BLaER1 treated with 17β-estradiol and CSF1 and Interleukin-3, amounts not matched to agents 10 nM and 100 nM (cell line): ENCODE results near the gene ENO1.

Source experiments
- H3K27ac ChIP-seq, 11 experiments: shearing (Covaris generic); formaldehyde crosslinking; 2 replicates each; pipeline ENCODE4 v1.8.1; 2022
- H3K27me3 ChIP-seq, 11 experiments: shearing (Covaris generic); formaldehyde crosslinking; 2 replicates each; pipeline ENCODE4 v1.8.1; 2022
- H3K36me3 ChIP-seq, 11 experiments: shearing (Covaris generic); formaldehyde crosslinking; 2 replicates each; pipeline ENCODE4 v1.8.1; 2022
- H3K4me1 ChIP-seq, 10 experiments: shearing (Covaris generic); formaldehyde crosslinking; 2 replicates each; pipeline ENCODE4 v1.8.1; 2022
- H3K4me2 ChIP-seq, 11 experiments: shearing (Covaris generic); formaldehyde crosslinking; 2 replicates each; pipeline ENCODE4 v1.8.1; 2022
- H3K4me3 ChIP-seq, 10 experiments: shearing (Covaris generic); formaldehyde crosslinking; 2 replicates each; pipeline ENCODE4 v1.8.1; 2022
- H3K9ac ChIP-seq, 11 experiments: shearing (Covaris generic); formaldehyde crosslinking; 2 replicates each; pipeline ENCODE4 v1.8.1; 2022
- H3K9me3 ChIP-seq, 11 experiments: shearing (Covaris generic); formaldehyde crosslinking; replicated peaks in 1 of 11; 2 replicates each; pipeline ENCODE4 v1.8.1; 2022
- H4K20me1 ChIP-seq, 11 experiments: shearing (Covaris generic); formaldehyde crosslinking; 2 replicates each; pipeline ENCODE4 v1.8.1; 2022
- Cebpa-rat ChIP-seq, 11 experiments: shearing (Covaris generic); IDR thresholded peaks; 2 replicates each; pipeline ENCODE4 v1.8.1; 2022

The ENO1 gene

GRCh38 chr1:8816264-8816663 lies 62.2 kb downstream of the ENO1 start:
- Histone ChIP-seq H3K4me3 (peak overlapping the region; percentile 73 to 90 (median 85)), H3K9ac (peak overlapping the region; percentile 91 to 97 (median 94)), H3K27ac (peak overlapping the region; percentile 87 to 97 (median 91)), H3K9me3 (no peaks in the 10 kb centered on the region), H3K27me3 (no peaks in the 10 kb centered on the region), H3K4me1 (peaks cover 38 to 61% (median 48%) of the 10 kb centered on the region in 10 experiments), H4K20me1 (peaks cover 10 to 45% (median 22%) of the 10 kb centered on the region in 11 experiments; a peak in 15 of 22 replicates), H3K4me2 (peak overlapping the region; percentile 67 to 98 (median 93)), H3K36me3 (0 out of 22 replicates have a peak, but pooled peaks cover 0 to 4% (median 0%) of the 10 kb centered on the region in 11 experiments)
- no peak for TF ChIP-seq Cebpa-rat (IDR thresholded peaks at IDR 0.05)

- peak overlapping the region; percentile 91 to 97 (median 94); a peak in 21 of 22 replicates for H3K9ac ChIP-seq
- H3K36me3 ChIP-seq: 0 out of 22 replicates have a peak, but pooled peaks cover 0 to 4% (median 0%) of the 10 kb centered on the region in 11 experiments
- no peak for TF ChIP-seq Cebpa-rat (IDR thresholded peaks at IDR 0.05)
- peak overlapping the region; percentile 73 to 90 (median 85) for H3K4me3 ChIP-seq
- H3K4me2 ChIP-seq: peak overlapping the region; percentile 67 to 98 (median 93)
- peaks cover 14 to 51% (median 28%) of the 10 kb centered on the region in 11 experiments; a peak in 15 of 22 replicates for H4K20me1 ChIP-seq
- peak overlapping the region; percentile 87 to 97 (median 91); a peak in 21 of 22 replicates for H3K27ac ChIP-seq
- H3K27me3 ChIP-seq: no peaks in the 10 kb centered on the region
- H3K9me3 ChIP-seq: no peaks in the 10 kb centered on the region
- H3K4me1 ChIP-seq: peaks cover 33 to 56% (median 45%) of the 10 kb centered on the region in 10 experiments
Observed at GRCh38 chr1:8815582-8816151, 62.8 kb downstream of the ENO1 start.

GRCh38 chr1:8814865-8815264 lies 63.6 kb downstream of the ENO1 start:
- Histone ChIP-seq H4K20me1 (peaks cover 15 to 59% (median 33%) of the 10 kb centered on the region in 11 experiments; a peak in 15 of 22 replicates), H3K4me3 (peak overlapping the region in 9 of 10 experiments; percentile 73 to 90 (median 84); a peak in 11 of 20 replicates), H3K27ac (peak overlapping the region in 7 of 11 experiments; percentile 89 to 97 (median 92); a peak in 7 of 22 replicates), H3K27me3 (no peaks in the 10 kb centered on the region), H3K9me3 (no peaks in the 10 kb centered on the region), H3K9ac (peak overlapping the region in 10 of 11 experiments; percentile 9 to 97 (median 93); a peak in 14 of 22 replicates), H3K4me1 (peaks cover 33 to 56% (median 45%) of the 10 kb centered on the region in 10 experiments), H3K36me3 (peaks cover 0 to 4% (median 0%) of the 10 kb centered on the region in 11 experiments; a peak in 1 of 22 replicates), H3K4me2 (peak overlapping the region; percentile 67 to 98 (median 93))
- TF ChIP-seq Cebpa-rat (IDR thresholded peaks at IDR 0.05): no peak

- Histone ChIP-seq H3K9ac (peak overlapping the region in 5 of 11 experiments; percentile 21 to 97 (median 42); a peak in 5 of 22 replicates), H3K36me3 (peaks cover 0 to 4% (median 0%) of the 10 kb centered on the region in 11 experiments; a peak in 1 of 22 replicates), H3K27me3 (no peaks in the 10 kb centered on the region), H3K9me3 (no peaks in the 10 kb centered on the region), H3K4me3 (no peak overlapping the region), H3K4me2 (peak overlapping the region; percentile 67 to 98 (median 93); a peak in 19 of 22 replicates), H3K27ac (0 out of 22 replicates have a peak overlapping the region, but pooled peaks of 5 of the 11 experiments have one; percentile 2 to 91 (median 22)), H3K4me1 (peaks cover 33 to 61% (median 43%) of the 10 kb centered on the region in 10 experiments), H4K20me1 (peaks cover 15 to 61% (median 33%) of the 10 kb centered on the region in 11 experiments; a peak in 15 of 22 replicates)
- TF ChIP-seq Cebpa-rat (IDR thresholded peaks at IDR 0.05): no peak
Observed at GRCh38 chr1:8813991-8814390, 64.5 kb downstream of the ENO1 start.

GRCh38 chr1:8813016-8813763 lies 65.3 kb downstream of the ENO1 start:
- H3K9ac ChIP-seq: no peak overlapping the region
- no peaks in the 10 kb centered on the region for H3K27me3 ChIP-seq
- peaks cover 25 to 61% (median 39%) of the 10 kb centered on the region in 10 experiments for H3K4me1 ChIP-seq
- no peak for TF ChIP-seq Cebpa-rat (IDR thresholded peaks at IDR 0.05)
- H3K9me3 ChIP-seq: no peaks in the 10 kb centered on the region
- H3K4me3 ChIP-seq: no peak overlapping the region
- H3K4me2 ChIP-seq: peak overlapping the region in 10 of 11 experiments; percentile 10 to 96 (median 90); a peak in 15 of 22 replicates
- H3K27ac ChIP-seq: no peak overlapping the region
- peaks cover 0 to 4% (median 0%) of the 10 kb centered on the region in 11 experiments; a peak in 2 of 22 replicates for H3K36me3 ChIP-seq
- H4K20me1 ChIP-seq: peaks cover 15 to 61% (median 33%) of the 10 kb centered on the region in 11 experiments; a peak in 15 of 22 replicates

- Histone ChIP-seq H3K9ac (no peak overlapping the region), H4K20me1 (peaks cover 15 to 69% (median 41%) of the 10 kb centered on the region in 11 experiments; a peak in 16 of 22 replicates), H3K4me3 (no peak overlapping the region), H3K9me3 (no peaks in the 10 kb centered on the region), H3K4me1 (peaks cover 24 to 69% (median 40%) of the 10 kb centered on the region in 10 experiments), H3K36me3 (peaks cover 0 to 5% (median 0%) of the 10 kb centered on the region in 11 experiments; a peak in 3 of 22 replicates), H3K27ac (no peak overlapping the region), H3K27me3 (no peaks in the 10 kb centered on the region), H3K4me2 (peak overlapping the region in 2 of 11 experiments; percentile 10 to 26; a peak in 3 of 22 replicates)
- TF ChIP-seq Cebpa-rat (IDR thresholded peaks at IDR 0.05): no peak
Observed at GRCh38 chr1:8812081-8812480, 66.4 kb downstream of the ENO1 start.
